ENCODE data around the gene MRPL24.

DNA sequence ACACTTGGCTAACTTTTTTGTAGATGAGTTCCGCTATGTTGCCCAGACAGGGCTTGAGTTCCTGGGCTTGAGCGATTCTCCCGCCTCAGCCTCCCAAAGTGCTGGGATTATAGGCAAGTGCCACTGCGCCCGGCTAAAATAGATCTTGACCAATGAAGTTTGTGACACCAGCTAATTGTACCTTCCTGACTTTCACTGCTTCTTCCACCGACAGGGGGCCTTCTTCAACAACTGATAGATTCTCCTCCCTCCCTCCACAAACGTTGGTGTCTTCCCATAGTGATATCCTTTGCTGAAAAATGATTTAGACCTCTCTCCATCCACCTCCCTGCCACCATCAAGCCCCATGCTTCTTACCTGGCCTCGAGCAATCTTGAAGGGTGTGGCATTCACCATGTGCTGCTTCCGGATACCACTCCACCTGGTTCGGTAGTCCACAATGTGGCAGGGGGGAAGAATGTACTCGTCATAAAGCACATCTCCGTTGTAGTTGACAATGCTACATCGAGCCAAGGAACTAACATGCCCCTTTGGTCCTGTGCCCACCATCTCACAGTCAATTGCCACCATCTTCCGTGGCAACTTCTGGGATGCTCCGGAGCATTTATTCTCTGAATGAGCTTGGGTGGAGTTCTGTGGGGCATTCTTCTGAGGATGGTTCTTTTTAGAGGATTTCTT is 14.2 kb downstream of the MRPL24 start:
- TF ChIP-seq, protein P1, sequence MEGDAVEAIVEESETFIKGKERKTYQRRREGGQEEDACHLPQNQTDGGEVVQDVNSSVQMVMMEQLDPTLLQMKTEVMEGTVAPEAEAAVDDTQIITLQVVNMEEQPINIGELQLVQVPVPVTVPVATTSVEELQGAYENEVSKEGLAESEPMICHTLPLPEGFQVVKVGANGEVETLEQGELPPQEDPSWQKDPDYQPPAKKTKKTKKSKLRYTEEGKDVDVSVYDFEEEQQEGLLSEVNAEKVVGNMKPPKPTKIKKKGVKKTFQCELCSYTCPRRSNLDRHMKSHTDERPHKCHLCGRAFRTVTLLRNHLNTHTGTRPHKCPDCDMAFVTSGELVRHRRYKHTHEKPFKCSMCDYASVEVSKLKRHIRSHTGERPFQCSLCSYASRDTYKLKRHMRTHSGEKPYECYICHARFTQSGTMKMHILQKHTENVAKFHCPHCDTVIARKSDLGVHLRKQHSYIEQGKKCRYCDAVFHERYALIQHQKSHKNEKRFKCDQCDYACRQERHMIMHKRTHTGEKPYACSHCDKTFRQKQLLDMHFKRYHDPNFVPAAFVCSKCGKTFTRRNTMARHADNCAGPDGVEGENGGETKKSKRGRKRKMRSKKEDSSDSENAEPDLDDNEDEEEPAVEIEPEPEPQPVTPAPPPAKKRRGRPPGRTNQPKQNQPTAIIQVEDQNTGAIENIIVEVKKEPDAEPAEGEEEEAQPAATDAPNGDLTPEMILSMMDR (conservative IDR thresholded peaks at IDR 0.05; ENCODE audit: low read length) = peak; percentile 87
- no peak for TF ChIP-seq EZH2phosphoT487 (IDR thresholded peaks at IDR 0.05; ENCODE audit: borderline replicate concordance, low read depth, low read length)
